Measurements from ENCODE around the gene TBC1D8. TPM values are rescaled to one million over a fixed set of nuclear protein-coding genes. Genes with fewer than 3 reads are reported as not detected.

TBC1D8 gene
- total RNA-seq, 1 experiment from 2014 or later = 139 TPM

DNA sequence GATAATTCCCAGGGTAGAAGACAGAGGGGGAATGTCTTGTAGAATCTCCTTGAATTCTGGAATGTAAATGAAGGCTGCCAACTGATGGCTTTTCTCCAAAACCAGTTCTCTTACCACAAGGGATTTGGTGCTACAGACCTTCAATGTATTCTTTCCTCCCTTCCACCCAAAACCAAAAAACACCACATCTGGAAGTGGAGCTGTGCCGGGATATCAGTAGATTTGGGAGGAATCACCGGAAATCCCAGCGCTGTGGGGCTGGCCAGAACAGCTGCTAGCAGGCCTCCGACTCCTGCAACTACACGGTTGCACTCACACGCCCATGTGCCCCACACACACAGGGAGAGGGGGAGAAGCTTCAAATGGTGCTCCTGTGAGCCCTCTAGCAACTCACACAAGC lies 103.4 kb downstream of the TBC1D8 start:
- in situ Hi-C loops (cut with HindIII; ENCODE audit: low pct_unique_long_range_greater_than_20kb, low sequenced_read_pairs) = no loop called here
- peaks cover 30% of the 10 kb centered on the region for H3K36me3 ChIP-seq (ENCODE audit: control insufficient read depth, insufficient read depth, low read length)
- H3K27ac ChIP-seq (ENCODE audit: low read length) = peak overlapping the region; percentile 35; the same call in 1 of the 2 replicates
- DNase-seq (ENCODE audit: low read depth, low spot score) = no peak
- no peaks in the 10 kb centered on the region for H3K9me3 ChIP-seq (ENCODE audit: control insufficient read depth, insufficient read depth, low read depth, low read length)
- H3K4me3 ChIP-seq (ENCODE audit: low read depth in 2 of 2, low read length in 2 of 2) = no peak overlapping the region
- H3K4me1 ChIP-seq (ENCODE audit: control insufficient read depth, insufficient read depth, low read length) = peaks cover 13% of the 10 kb centered on the region
- BruUV-seq (replicated peaks) = no TSS peak
- POLR2A ChIA-PET = interaction anchor here (0.6 to 0.7 kb wide), 2 partner anchors 87 to 143 kb away, joined by 3 to 4 read pairs; no protein-coding TSS in a partner anchor
- CTCF ChIA-PET = no interaction called here
- H3K27me3 ChIP-seq (ENCODE audit: control insufficient read depth, insufficient read depth, low read length) = no peaks in the 10 kb centered on the region
- TF ChIP-seq TCF7L2 (IDR thresholded peaks at IDR 0.05; ENCODE audit: low read depth, low read length) (no peak), POLR2AphosphoS5 (IDR thresholded peaks at IDR 0.05; ENCODE audit: low read depth, low read length) (no peak), SIN3A (IDR thresholded peaks at IDR 0.05; ENCODE audit: borderline replicate concordance, insufficient read depth, low read depth, low read length) (no peak)
- TF ChIP-seq, protein P1, sequence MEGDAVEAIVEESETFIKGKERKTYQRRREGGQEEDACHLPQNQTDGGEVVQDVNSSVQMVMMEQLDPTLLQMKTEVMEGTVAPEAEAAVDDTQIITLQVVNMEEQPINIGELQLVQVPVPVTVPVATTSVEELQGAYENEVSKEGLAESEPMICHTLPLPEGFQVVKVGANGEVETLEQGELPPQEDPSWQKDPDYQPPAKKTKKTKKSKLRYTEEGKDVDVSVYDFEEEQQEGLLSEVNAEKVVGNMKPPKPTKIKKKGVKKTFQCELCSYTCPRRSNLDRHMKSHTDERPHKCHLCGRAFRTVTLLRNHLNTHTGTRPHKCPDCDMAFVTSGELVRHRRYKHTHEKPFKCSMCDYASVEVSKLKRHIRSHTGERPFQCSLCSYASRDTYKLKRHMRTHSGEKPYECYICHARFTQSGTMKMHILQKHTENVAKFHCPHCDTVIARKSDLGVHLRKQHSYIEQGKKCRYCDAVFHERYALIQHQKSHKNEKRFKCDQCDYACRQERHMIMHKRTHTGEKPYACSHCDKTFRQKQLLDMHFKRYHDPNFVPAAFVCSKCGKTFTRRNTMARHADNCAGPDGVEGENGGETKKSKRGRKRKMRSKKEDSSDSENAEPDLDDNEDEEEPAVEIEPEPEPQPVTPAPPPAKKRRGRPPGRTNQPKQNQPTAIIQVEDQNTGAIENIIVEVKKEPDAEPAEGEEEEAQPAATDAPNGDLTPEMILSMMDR (IDR thresholded peaks at IDR 0.05) = no peak
- TF ChIP-seq, protein P2, sequence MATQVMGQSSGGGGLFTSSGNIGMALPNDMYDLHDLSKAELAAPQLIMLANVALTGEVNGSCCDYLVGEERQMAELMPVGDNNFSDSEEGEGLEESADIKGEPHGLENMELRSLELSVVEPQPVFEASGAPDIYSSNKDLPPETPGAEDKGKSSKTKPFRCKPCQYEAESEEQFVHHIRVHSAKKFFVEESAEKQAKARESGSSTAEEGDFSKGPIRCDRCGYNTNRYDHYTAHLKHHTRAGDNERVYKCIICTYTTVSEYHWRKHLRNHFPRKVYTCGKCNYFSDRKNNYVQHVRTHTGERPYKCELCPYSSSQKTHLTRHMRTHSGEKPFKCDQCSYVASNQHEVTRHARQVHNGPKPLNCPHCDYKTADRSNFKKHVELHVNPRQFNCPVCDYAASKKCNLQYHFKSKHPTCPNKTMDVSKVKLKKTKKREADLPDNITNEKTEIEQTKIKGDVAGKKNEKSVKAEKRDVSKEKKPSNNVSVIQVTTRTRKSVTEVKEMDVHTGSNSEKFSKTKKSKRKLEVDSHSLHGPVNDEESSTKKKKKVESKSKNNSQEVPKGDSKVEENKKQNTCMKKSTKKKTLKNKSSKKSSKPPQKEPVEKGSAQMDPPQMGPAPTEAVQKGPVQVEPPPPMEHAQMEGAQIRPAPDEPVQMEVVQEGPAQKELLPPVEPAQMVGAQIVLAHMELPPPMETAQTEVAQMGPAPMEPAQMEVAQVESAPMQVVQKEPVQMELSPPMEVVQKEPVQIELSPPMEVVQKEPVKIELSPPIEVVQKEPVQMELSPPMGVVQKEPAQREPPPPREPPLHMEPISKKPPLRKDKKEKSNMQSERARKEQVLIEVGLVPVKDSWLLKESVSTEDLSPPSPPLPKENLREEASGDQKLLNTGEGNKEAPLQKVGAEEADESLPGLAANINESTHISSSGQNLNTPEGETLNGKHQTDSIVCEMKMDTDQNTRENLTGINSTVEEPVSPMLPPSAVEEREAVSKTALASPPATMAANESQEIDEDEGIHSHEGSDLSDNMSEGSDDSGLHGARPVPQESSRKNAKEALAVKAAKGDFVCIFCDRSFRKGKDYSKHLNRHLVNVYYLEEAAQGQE (IDR thresholded peaks at IDR 0.05; ENCODE audit: insufficient read depth in 1 of 2, low read depth in 2 of 2, low read length in 1 of 2) = no peak
- intact Hi-C loops (cut with micrococcal nuclease; ENCODE audit: unreplicated experiment) = no loop called here
- no peak for ATAC-seq

DNA sequence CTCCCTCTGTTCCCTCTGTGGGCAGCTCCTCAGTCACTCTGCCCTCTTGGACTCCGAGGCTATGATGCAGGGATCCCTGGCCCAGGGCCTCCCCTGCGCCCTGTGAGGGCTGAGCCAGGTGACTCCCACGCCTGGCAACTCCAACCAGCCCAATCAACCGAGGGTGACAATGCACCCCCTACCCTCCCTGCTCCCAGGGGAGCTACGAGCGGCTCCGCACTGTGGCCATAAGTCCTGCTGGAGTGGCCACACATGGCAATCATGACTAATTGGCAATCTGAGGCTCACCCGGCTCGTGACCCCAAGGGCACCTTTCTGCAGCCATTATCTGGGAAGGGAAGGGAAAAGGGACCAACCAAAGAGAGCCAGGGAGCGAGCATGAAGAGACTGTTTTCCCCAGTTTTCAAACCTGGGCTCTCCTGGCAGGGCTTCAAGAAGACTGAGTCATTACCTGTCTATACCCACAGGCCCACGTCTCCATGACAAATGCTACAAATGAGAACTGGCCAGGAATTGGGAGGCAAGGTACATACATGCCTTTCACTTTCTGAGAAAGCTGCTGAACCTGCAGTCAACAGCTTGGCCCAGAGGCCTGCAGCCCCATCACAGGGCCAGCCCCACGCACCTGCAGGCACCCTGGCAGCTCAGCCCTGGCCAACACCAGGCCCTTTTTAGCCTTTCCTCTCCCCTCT lies 104.0 kb downstream of the TBC1D8 start:
- POLR2A ChIA-PET = no interaction called here
- CTCF ChIA-PET = no interaction called here
- no peaks in the 10 kb centered on the region for H3K27me3 ChIP-seq (ENCODE audit: control insufficient read depth, insufficient read depth, low read length)
- H3K36me3 ChIP-seq (ENCODE audit: control insufficient read depth, insufficient read depth, low read length) = peaks cover 34% of the 10 kb centered on the region
- no peak overlapping the region for H3K4me3 ChIP-seq (ENCODE audit: low read depth in 2 of 2, low read length in 2 of 2)
- peak overlapping the region; percentile 35; the same call in 1 of the 2 replicates for H3K27ac ChIP-seq (ENCODE audit: low read length)
- peaks cover 16% of the 10 kb centered on the region for H3K4me1 ChIP-seq (ENCODE audit: control insufficient read depth, insufficient read depth, low read length)
- no peaks in the 10 kb centered on the region for H3K9me3 ChIP-seq (ENCODE audit: control insufficient read depth, insufficient read depth, low read depth, low read length)
- in situ Hi-C loops (cut with HindIII; ENCODE audit: low pct_unique_long_range_greater_than_20kb, low sequenced_read_pairs) = no loop called here
- intact Hi-C loops (cut with micrococcal nuclease; ENCODE audit: unreplicated experiment) = no loop called here
- TF ChIP-seq SIN3A (IDR thresholded peaks at IDR 0.05; ENCODE audit: borderline replicate concordance, insufficient read depth, low read depth, low read length) (no peak), POLR2AphosphoS5 (IDR thresholded peaks at IDR 0.05; ENCODE audit: low read depth, low read length) (no peak; the same call in 1 of the 2 replicates), TCF7L2 (IDR thresholded peaks at IDR 0.05; ENCODE audit: low read depth, low read length) (no peak)
- TF ChIP-seq, protein P1 (IDR thresholded peaks at IDR 0.05) = no peak
- TF ChIP-seq, protein P2 (IDR thresholded peaks at IDR 0.05; ENCODE audit: insufficient read depth in 1 of 2, low read depth in 2 of 2, low read length in 1 of 2) = no peak
- BruUV-seq (replicated peaks) = no TSS peak
- ATAC-seq (peak; percentile 74), DNase-seq (ENCODE audit: low read depth, low spot score) (no peak)

Data from Panc1 (cell line).